ENCODE data around the gene PLP2. TPM values are rescaled to one million over a fixed set of nuclear protein-coding genes. Genes with fewer than 3 reads are reported as not detected.

PLP2 gene
- total and polyA plus RNA-seq, 10 donors: 30.2 to 100 (median 55.0) TPM

DNA sequence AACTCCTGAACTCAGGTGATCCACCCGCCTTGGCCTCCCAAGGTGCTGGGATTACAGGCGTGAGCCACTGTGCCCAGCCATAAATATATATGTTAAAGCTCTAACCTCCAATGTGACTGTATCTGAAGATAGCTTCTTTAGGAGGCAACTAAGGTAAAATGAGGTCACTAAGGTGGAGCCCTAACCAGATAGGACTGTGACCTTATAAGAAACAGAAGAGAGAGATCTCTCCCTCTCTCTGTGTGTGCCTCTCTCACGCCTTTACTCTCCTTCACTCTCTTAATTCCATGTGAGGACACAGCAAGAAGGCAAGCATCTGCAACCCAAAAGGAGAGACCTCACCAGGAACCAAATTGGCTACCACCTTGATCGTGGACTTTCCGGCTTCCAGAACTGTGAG lies 10.1 kb upstream of the PLP2 start:
- WGBS, 5 donors: 82 to 94% (median 86%) methylated on average over 5 of the region's 5 CpGs
- no peaks in the 10 kb centered on the region for H3K36me3 ChIP-seq
- intact Hi-C loops (cut with DNase I; ENCODE audit: low total_unique reads): no loop called here
- TF ChIP-seq CTCF (IDR thresholded peaks at IDR 0.05 in 8 of 11, conservative IDR thresholded peaks at IDR 0.05 in 3 of 11): no peak
- no peak for TF ChIP-seq POLR2AphosphoS5 (IDR thresholded peaks at IDR 0.05)
- TF ChIP-seq POLR2A (IDR thresholded peaks at IDR 0.05): no peak
- no peak overlapping the region for H3K27ac ChIP-seq
- H3K27me3 ChIP-seq (replicated peaks in 1 of 7): no peaks in the 10 kb centered on the region
- no peak overlapping the region for H3K4me3 ChIP-seq
- peaks cover 0 to 26% (median 8%) of the 10 kb centered on the region in 6 donors for H3K4me1 ChIP-seq
- DNase-seq: peak; percentile 30
- H3K9me3 ChIP-seq: no peaks in the 10 kb centered on the region

GRCh38 chrX:49162620-49163019 lies 9.1 kb upstream of the PLP2 start, which contains the start of gene MAGIX:
MAGIX (plus strand) TSS chrX:49162758; CDS start chrX:49162890, 132 bp downstream.
- WGBS, 5 donors: 83 to 89% (median 89%) methylated on average over 22 to 28 of the region's 28 CpGs
- DNase-seq: peak; percentile 78
- H3K4me3 ChIP-seq: peak within 1 kb of the TSS in 6 of 8 donors; percentile 9 to 66 (median 32)

GRCh38 chrX:49163555-49164419 lies 7.9 kb upstream of the PLP2 start:
- H3K36me3 ChIP-seq: no peaks in the 10 kb centered on the region
- peak; percentile 96 for DNase-seq
- no peaks in the 10 kb centered on the region for H3K27me3 ChIP-seq (replicated peaks in 1 of 7)
- peak overlapping the region; percentile 63 to 97 (median 90) for H3K27ac ChIP-seq
- WGBS, 5 donors: 2 to 44% (median 6%) methylated on average over 13 to 69 of the region's 69 CpGs
- H3K4me3 ChIP-seq: peak overlapping the region in 7 of 8 donors; percentile 9 to 66 (median 32)
- no peaks in the 10 kb centered on the region for H3K9me3 ChIP-seq
- peaks cover 0 to 47% (median 21%) of the 10 kb centered on the region in 6 donors for H3K4me1 ChIP-seq
- TF ChIP-seq POLR2A (IDR thresholded peaks at IDR 0.05) (peak in 1 of 3 donors; percentile 37), POLR2AphosphoS5 (IDR thresholded peaks at IDR 0.05) (peak; percentile 68 to 84 (median 83)), CTCF (IDR thresholded peaks at IDR 0.05 in 8 of 11, conservative IDR thresholded peaks at IDR 0.05 in 3 of 11) (peak; percentile 52 to 94 (median 87))
- intact Hi-C loops (cut with DNase I; ENCODE audit: low total_unique reads): no loop called here

More at GRCh38 chrX:49162620-49163019, 9.1 kb upstream of the PLP2 start, which contains the start of gene MAGIX:
- Histone ChIP-seq H3K27me3 (replicated peaks in 1 of 7) (no peaks in the 10 kb centered on the region), H3K4me1 (peaks cover 0 to 36% (median 12%) of the 10 kb centered on the region in 6 donors), H3K36me3 (no peaks in the 10 kb centered on the region), H3K27ac (peak within 1 kb of the TSS; percentile 63 to 97 (median 90)), H3K9me3 (no peaks in the 10 kb centered on the region)
- intact Hi-C loops (cut with DNase I; ENCODE audit: low total_unique reads): no loop called here
- TF ChIP-seq POLR2AphosphoS5 (IDR thresholded peaks at IDR 0.05) (no peak), POLR2A (IDR thresholded peaks at IDR 0.05) (no peak), CTCF (IDR thresholded peaks at IDR 0.05 in 8 of 11, conservative IDR thresholded peaks at IDR 0.05 in 3 of 11) (no peak)

Measured in spleen (tissue), 11 donors.